Aorta (tissue), 5 donors: ENCODE measurements around the gene NEK10. TPM values are rescaled to one million over a fixed set of nuclear protein-coding genes. Genes with fewer than 3 reads are reported as not detected.

Experiments used
- ATAC-seq: fragments of 200-7000 bp; cut with Tn5 transposase; one replicate; pipeline ENCODE4 v1.9.1; 2022; ENCODE audit warnings: moderate library complexity; ENCODE audit not compliant: low FRiP score
- DNase-seq, 2 donors: peaks; one replicate each; pipeline ENCODE4 v3.0.0-alpha.2; 2020
- H3K27ac ChIP-seq, 2 donors: one replicate each; pipeline ENCODE4 v1.5.1; 2013; ENCODE audit warnings: low read length in 2 of 2, mild to moderate bottlenecking in 2 of 2, moderate library complexity in 2 of 2, control low read depth in 1 of 2, inconsistent platforms in 1 of 2, low read depth in 1 of 2
- H3K27me3 ChIP-seq, 2 donors: one replicate each; pipeline ENCODE4 v1.6.1; 2013; ENCODE audit warnings: control low read depth in 1 of 2, low read length in 1 of 2, mild to moderate bottlenecking in 1 of 2, moderate library complexity in 1 of 2; ENCODE audit not compliant: insufficient read depth in 2 of 2, control insufficient read depth in 1 of 2
- H3K36me3 ChIP-seq, 2 donors: one replicate each; pipeline ENCODE4 v1.6.1; 2013; ENCODE audit warnings: control low read depth in 1 of 2, low read length in 1 of 2, mild to moderate bottlenecking in 1 of 2; ENCODE audit not compliant: insufficient read depth in 2 of 2, control insufficient read depth in 1 of 2
- H3K4me1 ChIP-seq, 2 donors: one replicate each; pipeline ENCODE4 v1.6.1; 2013; ENCODE audit warnings: low read length in 2 of 2, control low read depth in 1 of 2, mild to moderate bottlenecking in 1 of 2, moderate library complexity in 1 of 2; ENCODE audit not compliant: insufficient read depth in 2 of 2, control insufficient read depth in 1 of 2
- H3K4me3 ChIP-seq, 2 donors: one replicate each; pipeline ENCODE4 v1.5.1; 2013; ENCODE audit warnings: low read length in 2 of 2, control low read depth in 1 of 2, mild to moderate bottlenecking in 1 of 2
- H3K9me3 ChIP-seq: one replicate; pipeline ENCODE4 v1.6.1; 2013; ENCODE audit warnings: mild to moderate bottlenecking, low read length; ENCODE audit not compliant: control insufficient read depth
- WGBS, 2 donors: extraction: QIAGEN DNeasy Blood & Tissue Kit; methylation state at CpG; one replicate each; pipeline ENCODE4 v1.1.7; 2013; 5-methylcytosine and 5-hydroxymethylcytosine counted together
- intact Hi-C, 2 donors: fragments of 100-400 bp; cut with DNase I; formaldehyde crosslinking; loops; one replicate each; pipeline versions ENCODE4 v1.14.2 to v1.15.0; 2022
- polyA plus RNA-seq, 2 donors: library from polyadenylated mRNA; stranded (reverse); fragments of 200-250 nt; gene quantifications; one replicate each; pipeline ENCODE4 v1.2.3, GENCODE V29; 2013
- total RNA-seq, 2 donors: library from RNA; stranded (reverse); fragmentation: NEBNext Ultra II Directional; extraction: Animal tissue kit (Norgen Biotek cat#: 25700); gene quantifications; one replicate each; pipeline ENCODE4 v1.2.1, GENCODE V29; 2021
- donor health status: healthy with polysubstance abuse.
- donor health status: Bipolar disorder and iron deficiency.
- donor health status: DM: no; HTN: no; CAD: no.
- donor health status: DM: no; HTN: no; CAD: no.
- donor health status: DM: yes; HTN: yes; CAD: no.

Gene NEK10
- total and polyA plus RNA-seq, 4 donors = 0.08 to 3.5 (median 0.71) TPM

GRCh38 chr3:27115352-27115751 lies 253.8 kb downstream of the NEK10 start:
- no peak overlapping the region for H3K27ac ChIP-seq
- intact Hi-C loops = no loop called here
- H3K36me3 ChIP-seq = no peaks in the 10 kb centered on the region
- 98 to 100% methylated on average over 1 of the region's 1 CpG for WGBS, 2 donors
- no peaks in the 10 kb centered on the region for H3K27me3 ChIP-seq
- H3K4me3 ChIP-seq = no peak overlapping the region
- no peaks in the 10 kb centered on the region for H3K9me3 ChIP-seq
- no peaks in the 10 kb centered on the region for H3K4me1 ChIP-seq
- ATAC-seq (no peak), DNase-seq (no peak)

- H3K27me3 ChIP-seq = no peaks in the 10 kb centered on the region
- intact Hi-C loops = no loop called here
- ATAC-seq = no peak
These were observed 254.5 kb downstream of the NEK10 start for GRCh38 chr3:27114684-27115083.

DNA sequence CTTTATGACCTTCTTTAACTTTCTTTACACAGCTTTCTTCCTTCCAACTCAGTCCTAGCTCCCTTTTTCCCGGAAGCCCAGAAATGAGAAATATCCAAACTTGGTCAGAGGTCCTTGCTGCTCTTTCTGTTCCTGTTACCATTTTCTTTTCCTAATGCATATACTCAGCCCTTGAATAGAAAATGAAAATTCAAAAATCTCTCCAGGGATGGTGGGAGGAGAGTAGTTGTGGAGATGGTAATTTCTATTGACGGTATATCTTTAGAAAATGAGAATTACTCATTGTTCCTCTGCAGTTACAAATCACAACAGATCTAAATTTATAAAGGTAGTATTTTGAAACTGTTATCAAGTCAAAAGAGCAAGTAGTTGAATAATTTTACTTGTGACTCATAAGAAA lies 255.1 kb downstream of the NEK10 start:
- Histone ChIP-seq H3K36me3 (no peaks in the 10 kb centered on the region), H3K4me1 (no peaks in the 10 kb centered on the region), H3K9me3 (no peaks in the 10 kb centered on the region), H3K27me3 (no peaks in the 10 kb centered on the region), H3K4me3 (no peak overlapping the region), H3K27ac (no peak overlapping the region)
- WGBS, 2 donors = 29 to 36% methylated on average over 2 of the region's 2 CpGs
- ATAC-seq = no peak
- DNase-seq = no peak
- intact Hi-C loops = no loop called here

More at GRCh38 chr3:27114684-27115083, 254.5 kb downstream of the NEK10 start:
- Histone ChIP-seq H3K36me3 (no peaks in the 10 kb centered on the region), H3K4me1 (no peaks in the 10 kb centered on the region), H3K27ac (no peak overlapping the region), H3K4me3 (no peak overlapping the region), H3K9me3 (no peaks in the 10 kb centered on the region)
- 95 to 100% methylated on average over 1 of the region's 1 CpG for whole genome bisulfite sequencing, 2 donors
- DNase-seq = no peak

DNA sequence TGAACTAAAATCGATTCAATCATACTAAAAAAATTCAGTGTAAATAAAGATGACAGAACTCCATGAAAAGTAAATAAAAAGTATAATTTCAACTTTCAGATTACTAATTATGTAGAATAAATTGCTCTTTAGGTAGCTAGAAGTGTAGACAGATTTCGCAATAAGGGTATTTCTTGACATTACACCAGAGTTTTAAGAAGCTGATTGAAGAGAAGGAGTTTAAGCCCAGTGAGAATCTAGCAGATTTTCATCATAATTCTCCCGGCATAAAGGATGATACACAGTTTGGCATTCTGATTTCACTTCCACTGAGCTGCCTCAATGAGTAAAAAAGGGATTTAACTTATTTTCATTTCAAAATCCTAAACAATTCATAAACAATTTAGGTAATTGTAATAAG lies 259.2 kb downstream of the NEK10 start:
- WGBS, 2 donors = 94 to 96% methylated on average over 3 of the region's 3 CpGs
- intact Hi-C loops = no loop called here
- no peak for ATAC-seq
- DNase-seq = no peak
- no peaks in the 10 kb centered on the region for H3K4me1 ChIP-seq
- H3K4me3 ChIP-seq = no peak overlapping the region
- no peaks in the 10 kb centered on the region for H3K27me3 ChIP-seq
- H3K27ac ChIP-seq = no peak overlapping the region
- H3K9me3 ChIP-seq = no peaks in the 10 kb centered on the region
- no peaks in the 10 kb centered on the region for H3K36me3 ChIP-seq

GRCh38 chr3:27108322-27108721 lies 260.9 kb downstream of the NEK10 start:
- Histone ChIP-seq H3K36me3 (no peaks in the 10 kb centered on the region), H3K9me3 (no peaks in the 10 kb centered on the region), H3K4me1 (no peaks in the 10 kb centered on the region), H3K4me3 (no peak overlapping the region), H3K27me3 (no peaks in the 10 kb centered on the region), H3K27ac (no peak overlapping the region)
- ATAC-seq = no peak
- WGBS, 2 donors = 96% methylated on average over 4 of the region's 4 CpGs
- no peak for DNase-seq
- intact Hi-C loops = no loop called here

DNA sequence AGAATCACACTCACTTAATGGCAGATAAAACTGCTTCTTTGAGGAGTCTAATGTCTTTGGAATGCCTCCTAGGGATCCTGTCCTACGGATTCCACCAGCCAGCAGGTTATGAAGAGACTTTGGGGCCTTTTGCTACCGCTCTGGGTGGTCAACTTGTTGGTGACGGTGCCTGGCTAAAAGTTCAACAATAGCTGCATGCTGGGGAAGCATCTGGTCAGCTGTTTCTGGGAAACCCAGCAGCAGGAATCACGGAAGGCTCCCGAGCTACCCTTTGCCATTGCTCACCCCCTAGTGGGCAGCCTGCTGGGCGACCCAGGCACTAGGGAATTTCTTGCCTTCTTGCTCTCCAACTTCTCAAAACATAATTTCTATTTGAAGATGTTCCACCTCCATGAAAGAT lies 263.3 kb downstream of the NEK10 start:
- no peak for ATAC-seq
- WGBS, 2 donors = 90 to 93% methylated on average over 6 of the region's 6 CpGs
- no peak for DNase-seq
- intact Hi-C loops = no loop called here
- Histone ChIP-seq H3K27me3 (no peaks in the 10 kb centered on the region), H3K9me3 (no peaks in the 10 kb centered on the region), H3K27ac (no peak overlapping the region), H3K4me3 (no peak overlapping the region), H3K36me3 (no peaks in the 10 kb centered on the region), H3K4me1 (no peaks in the 10 kb centered on the region)

DNA sequence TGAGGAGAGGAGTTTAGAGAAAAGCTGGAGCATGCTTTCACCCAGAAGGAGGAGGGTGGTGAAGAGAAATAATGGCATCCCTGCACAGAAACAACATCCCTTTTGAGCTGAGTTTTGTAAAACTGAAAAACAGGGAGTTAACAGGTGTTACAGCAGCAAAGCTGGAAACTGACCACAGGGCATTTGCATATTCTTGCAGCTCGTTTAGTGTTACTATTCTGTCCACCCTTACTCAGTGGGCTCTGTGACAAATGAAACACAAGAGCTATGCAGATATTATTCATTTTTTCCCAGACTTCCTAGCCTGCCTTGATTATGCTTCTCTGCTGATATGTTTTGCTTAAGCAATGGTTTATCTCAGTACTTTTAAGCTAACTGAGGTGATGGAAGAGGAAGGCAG lies 272.0 kb downstream of the NEK10 start:
- ATAC-seq (no peak), DNase-seq (no peak)
- Histone ChIP-seq H3K27ac (no peak overlapping the region), H3K4me1 (peaks cover 4 to 9% of the 10 kb centered on the region in 2 donors), H3K36me3 (no peaks in the 10 kb centered on the region), H3K27me3 (no peaks in the 10 kb centered on the region), H3K4me3 (no peak overlapping the region), H3K9me3 (no peaks in the 10 kb centered on the region)
- intact Hi-C loops = no loop called here
- 0 to 11% methylated on average over 1 of the region's 1 CpG for WGBS, 2 donors

- Histone ChIP-seq H3K4me3 (no peak overlapping the region), H3K27me3 (no peaks in the 10 kb centered on the region), H3K36me3 (no peaks in the 10 kb centered on the region), H3K4me1 (peaks cover 4 to 9% of the 10 kb centered on the region in 2 donors), H3K9me3 (no peaks in the 10 kb centered on the region), H3K27ac (peak overlapping the region in 1 of 2 donors; percentile 43)
- intact Hi-C loops = no loop called here
- WGBS, 2 donors = 10 to 14% methylated on average over 2 of the region's 2 CpGs
- no peak for DNase-seq
- no peak for ATAC-seq
These were observed 273.5 kb downstream of the NEK10 start for GRCh38 chr3:27095553-27096222.

GRCh38 chr3:27094721-27095120 lies 274.5 kb downstream of the NEK10 start:
- ATAC-seq (no peak), DNase-seq (no peak)
- Histone ChIP-seq H3K27ac (no peak overlapping the region), H3K4me1 (peaks cover 4 to 12% of the 10 kb centered on the region in 2 donors), H3K27me3 (no peaks in the 10 kb centered on the region), H3K4me3 (no peak overlapping the region), H3K36me3 (no peaks in the 10 kb centered on the region), H3K9me3 (no peaks in the 10 kb centered on the region)
- 6% methylated on average over 4 of the region's 4 CpGs for WGBS, 2 donors
- intact Hi-C loops = no loop called here
